T47D (cell line): ENCODE measurements around the gene CDKAL1.
A peak's percentile ranks its signal among the peaks of the same experiment; 100 is the strongest.

Experiments used
- DNase-seq, 2 experiments: peaks; one replicate each; pipeline versions ENCODE4 v3.0.0 to v3.0.0-alpha.2; 2011 to 2012; ENCODE audit warnings: low read depth in 1 of 2, low spot score in 1 of 2
- JUND ChIP-seq: IDR thresholded peaks from 2 replicates; pipeline ENCODE4 v1.6.1; 2012; ENCODE audit warnings: low read depth
- in situ Hi-C: cut with HindIII; loops from 2 replicates; pipeline ENCODE4 v1.10.0; 2016; ENCODE audit warnings: low sequenced_read_pairs, low pct_unique_long_range_greater_than_20kb

Gene CDKAL1

DNA sequence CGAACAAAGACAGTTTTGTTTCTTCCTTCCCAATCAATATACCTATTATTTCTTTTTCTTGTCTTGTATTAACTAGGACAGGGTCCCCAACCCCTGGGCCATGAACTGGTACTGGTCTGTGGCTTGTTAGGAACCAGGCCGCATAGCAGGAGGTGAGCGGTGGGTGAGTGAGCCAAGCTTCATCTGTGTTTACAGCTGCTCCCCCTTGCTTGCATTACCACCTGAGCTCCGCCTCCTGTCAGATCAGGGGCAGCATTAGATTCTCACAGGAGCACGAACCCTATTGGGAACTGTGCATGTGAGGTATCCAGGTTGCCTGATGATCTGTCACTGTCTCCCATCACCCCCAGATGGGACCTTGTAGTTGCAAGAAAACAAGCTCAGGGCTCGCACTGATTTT lies 151.9 kb downstream of the CDKAL1 start:
- DNase-seq = no peak
- in situ Hi-C loops = no loop called here
- no peak for TF ChIP-seq JUND

DNA sequence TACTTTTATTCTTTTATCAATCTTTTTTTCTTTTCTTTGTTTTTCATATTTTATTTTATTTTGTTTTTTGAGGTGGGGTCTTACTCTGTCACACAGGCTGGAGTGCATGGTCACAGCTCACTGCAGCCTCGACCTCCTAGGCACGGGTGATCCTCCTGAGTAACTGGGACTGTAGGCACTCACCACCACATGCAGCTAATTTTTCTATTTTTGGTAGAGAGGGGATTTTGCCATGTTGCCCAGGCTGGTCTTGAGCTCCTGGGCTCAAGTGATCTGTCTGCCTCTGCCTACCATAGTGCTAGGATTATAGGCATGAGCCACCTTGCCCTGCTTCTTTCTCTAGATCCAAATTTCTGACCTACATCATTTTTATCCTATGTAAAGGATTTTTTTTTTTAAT lies 153.2 kb downstream of the CDKAL1 start:
- no peak for DNase-seq
- in situ Hi-C loops = no loop called here
- TF ChIP-seq JUND = no peak

DNA sequence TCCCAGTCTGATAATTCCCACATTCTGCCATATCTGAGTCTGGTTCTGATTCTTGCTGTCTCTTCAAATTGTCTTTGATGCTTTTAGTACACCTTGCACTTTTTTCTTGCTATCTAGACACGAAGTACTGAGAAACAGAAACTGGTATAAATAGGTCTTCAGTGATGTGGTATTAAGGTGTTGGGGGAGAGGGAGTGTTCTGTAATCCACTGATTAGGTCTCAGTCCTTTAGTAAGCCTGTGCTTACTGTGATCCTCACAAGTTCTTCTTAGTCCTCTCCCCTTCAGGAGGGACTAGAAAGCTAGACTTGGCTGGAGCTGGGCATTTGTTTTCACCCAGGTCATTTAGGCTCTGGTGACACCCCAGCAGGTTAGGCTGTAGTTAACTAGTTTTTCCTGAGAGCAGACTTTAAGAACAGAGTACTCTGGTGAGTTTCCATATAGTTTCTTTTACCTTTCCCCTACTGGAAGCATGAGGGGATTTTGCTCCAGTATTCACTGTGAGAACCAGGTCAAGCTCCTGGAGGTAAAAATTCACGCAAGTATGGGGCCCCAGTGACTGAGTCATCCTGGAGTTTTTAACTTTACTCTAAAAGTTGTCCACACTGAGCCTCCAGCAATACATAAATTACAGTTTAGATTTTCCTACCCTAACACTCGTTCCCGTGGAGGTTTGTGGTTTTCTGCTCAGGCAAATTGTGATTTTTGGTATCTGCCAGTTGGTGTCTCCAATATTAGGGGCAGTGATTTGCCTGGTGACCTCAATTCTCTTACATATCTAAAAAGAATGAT lies 154.6 kb downstream of the CDKAL1 start:
- in situ Hi-C loops = no loop called here
- DNase-seq = no peak
- no peak for TF ChIP-seq JUND

DNA sequence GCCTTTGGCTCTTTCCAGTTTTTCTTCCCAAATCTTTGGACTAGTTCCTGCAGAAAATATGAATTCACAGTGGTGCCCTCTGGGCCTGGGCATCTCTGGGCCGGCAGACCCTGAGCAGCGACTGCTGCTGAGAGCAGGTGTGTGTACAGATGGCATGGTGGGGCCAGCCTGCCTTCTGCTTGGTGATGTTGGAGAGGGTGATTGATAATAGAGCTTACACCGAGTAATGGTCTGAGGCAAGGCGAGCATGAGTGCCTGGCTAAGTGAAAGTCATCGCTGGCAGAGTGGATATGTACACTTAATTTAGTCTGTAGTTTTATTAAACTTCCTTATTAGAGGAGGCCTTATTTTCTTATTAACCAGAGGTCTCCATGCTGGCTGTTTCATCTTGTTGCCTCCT lies 156.9 kb downstream of the CDKAL1 start:
- no peak for DNase-seq
- in situ Hi-C loops = no loop called here
- TF ChIP-seq JUND = no peak

DNA sequence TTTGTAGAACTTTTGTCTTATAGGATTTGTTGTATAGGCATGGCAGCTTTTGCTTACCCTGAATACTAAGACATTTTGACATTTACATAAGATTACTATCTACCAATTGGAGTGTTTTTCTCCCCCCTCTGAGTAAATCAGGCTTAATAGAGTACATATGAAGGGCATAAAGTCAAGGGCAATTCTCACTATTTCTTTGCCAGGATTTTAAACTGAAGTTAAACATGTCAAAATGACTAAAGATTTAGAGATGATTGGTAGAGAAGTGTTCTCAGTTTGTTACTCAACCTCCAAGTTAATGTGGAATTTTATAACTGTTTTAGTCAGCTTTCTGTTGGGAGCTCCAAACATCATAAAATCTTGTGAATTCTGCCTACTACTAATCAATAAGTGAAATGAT lies 157.8 kb downstream of the CDKAL1 start:
- peak in 1 of 2 experiments; percentile 12 for DNase-seq
- in situ Hi-C loops = no loop called here
- TF ChIP-seq JUND = no peak

DNA sequence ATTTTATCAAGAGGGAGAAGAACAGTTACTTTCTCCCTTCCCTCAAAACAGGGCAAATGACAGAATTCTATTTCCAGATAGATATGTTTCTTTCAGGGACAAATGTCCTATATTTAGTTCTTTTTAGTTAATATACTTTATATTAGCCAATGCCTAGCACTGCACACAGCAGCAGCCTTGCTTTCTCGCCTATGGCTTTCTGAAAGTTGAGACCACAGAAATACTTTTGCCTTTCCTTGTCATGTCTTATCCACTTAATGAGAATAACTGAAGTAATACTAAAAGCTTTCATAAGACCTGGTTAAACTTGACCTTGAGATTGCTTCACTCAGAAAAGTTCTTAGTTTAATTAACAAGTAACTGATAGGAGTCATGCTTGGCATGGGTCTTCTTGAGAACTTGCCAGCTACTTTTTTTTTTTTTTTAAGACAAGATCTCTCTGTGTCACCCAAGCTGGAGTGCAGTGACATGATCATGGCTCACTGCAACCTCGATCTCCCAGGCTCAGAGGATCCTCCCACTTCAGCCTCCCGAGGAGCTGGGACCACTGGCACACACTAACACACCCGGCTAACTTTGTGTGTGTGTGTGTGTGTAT lies 159.3 kb downstream of the CDKAL1 start:
- no peak for DNase-seq
- in situ Hi-C loops = no loop called here
- TF ChIP-seq JUND = no peak

DNA sequence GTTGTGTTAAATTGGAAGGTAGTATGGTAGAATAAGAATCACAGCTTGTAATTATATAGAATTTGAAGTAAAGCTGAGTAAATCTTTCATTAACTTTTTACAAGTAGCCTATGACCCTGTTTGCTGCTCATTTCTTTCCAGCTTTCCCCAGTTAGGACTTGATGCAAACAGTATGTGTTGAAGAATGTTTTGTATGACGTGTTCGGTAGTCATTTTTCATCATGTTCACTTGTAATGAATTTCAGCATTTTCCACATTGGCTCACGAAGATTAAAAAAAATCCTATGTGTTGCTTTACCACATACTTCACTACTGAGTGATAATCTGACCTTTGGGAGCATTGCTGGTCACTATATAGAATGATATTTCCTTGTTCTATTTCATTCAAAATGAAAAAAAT lies 162.4 kb downstream of the CDKAL1 start:
- DNase-seq = no peak
- no peak for TF ChIP-seq JUND

DNA sequence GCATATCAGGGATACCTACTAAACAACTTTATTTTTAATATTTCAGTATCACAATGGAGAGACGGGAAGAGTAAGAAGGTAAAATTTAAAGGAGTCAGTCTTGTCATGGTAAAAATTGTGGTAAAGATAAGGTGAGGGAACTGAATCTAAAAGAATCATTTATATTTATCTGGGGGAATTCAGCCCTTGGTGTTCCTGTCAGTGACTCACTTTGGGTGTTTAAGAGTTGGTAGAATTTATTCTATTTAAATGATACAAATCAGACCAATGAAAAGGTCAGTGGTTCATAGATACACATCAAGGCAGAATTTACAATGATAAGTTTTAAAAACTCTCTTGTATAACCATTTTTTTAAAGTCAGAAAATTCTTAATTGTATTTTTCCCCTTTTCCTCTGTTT lies 164.4 kb downstream of the CDKAL1 start:
- DNase-seq = no peak
- in situ Hi-C loops = no loop called here
- TF ChIP-seq JUND = no peak

More for the DNA sequence above, 162.4 kb downstream of the CDKAL1 start:
- in situ Hi-C loops = no loop called here

DNA sequence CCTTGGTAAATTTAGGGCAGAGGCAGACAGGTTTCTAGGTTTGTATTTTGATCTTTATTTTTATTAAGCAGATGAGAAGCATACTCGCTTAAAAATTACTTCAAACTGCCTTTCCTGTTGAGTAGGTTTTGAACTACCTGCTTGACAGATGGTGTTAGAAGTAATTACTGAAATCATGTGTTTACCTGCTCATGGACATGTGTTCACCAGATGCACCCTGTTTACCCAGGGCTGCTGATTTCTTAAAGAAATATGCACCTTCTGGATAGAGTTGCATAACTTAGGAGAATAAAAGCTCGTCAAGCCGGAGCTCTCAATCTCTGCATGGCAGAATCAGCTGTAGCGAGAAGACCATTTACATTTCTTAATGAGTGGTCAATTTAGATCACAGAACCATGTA lies 165.1 kb downstream of the CDKAL1 start:
- peak in 1 of 2 experiments; percentile 41 for DNase-seq
- TF ChIP-seq JUND = no peak
- in situ Hi-C loops = no loop called here

DNA sequence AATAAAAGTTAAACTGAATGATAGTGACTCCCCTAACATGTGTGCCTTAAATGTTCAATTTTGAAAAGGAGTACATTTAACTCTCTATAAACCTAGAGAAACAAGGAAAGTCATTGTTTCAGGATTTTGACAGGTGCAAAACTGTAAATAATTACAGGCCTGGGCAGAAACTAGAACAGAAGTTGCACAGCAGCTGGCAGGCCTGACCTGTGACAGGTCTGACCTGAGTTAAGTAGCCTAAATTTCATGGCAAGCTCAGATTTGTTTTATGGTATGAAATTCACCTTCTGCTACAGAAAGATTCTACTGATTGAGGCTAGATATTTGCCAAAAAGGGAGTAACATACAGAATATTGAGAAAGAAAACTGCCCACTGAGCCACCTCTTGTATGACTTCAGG lies 166.1 kb downstream of the CDKAL1 start:
- in situ Hi-C loops = no loop called here
- TF ChIP-seq JUND = no peak
- DNase-seq = no peak

DNA sequence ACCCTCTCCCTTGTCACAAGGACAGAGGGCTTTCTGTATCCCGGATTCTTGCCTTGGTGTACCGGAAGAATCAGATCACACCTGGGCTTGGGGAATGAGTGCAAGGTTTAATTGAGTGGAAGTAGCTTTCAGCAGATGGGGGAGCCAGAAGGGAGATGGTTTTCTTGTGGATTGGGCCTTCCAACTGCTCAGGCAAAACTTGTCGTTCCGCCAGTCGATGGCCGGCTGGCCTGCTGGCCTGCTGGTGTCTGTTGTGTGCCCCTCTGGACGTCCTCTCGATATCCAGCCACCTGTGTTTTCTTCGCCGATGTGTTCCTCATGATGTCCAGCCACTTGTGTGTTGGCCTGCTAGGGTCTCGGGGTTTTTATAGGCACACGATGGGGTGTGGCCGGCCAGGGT lies 168.1 kb downstream of the CDKAL1 start:
- in situ Hi-C loops = no loop called here
- no peak for DNase-seq
- no peak for TF ChIP-seq JUND

DNA sequence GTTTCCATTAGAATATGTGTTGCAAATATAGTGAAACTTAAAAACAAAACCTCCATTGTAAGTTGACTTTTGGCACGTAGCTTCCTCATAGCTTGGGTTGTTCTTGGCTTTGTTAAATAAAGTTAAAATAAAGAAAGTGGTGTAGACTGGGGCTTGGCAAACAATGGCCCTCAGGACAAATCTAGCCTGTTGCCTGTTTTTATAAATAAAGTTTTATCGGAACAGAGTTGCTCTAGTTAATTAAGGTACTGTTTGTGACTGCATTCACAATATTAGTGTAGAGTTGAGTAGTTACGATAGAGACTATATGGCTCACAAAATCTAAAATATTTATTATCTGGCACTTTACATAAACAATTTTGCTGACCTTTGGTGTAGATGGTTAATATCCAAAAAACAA lies 168.8 kb downstream of the CDKAL1 start:
- no peak for TF ChIP-seq JUND
- in situ Hi-C loops = no loop called here

DNA sequence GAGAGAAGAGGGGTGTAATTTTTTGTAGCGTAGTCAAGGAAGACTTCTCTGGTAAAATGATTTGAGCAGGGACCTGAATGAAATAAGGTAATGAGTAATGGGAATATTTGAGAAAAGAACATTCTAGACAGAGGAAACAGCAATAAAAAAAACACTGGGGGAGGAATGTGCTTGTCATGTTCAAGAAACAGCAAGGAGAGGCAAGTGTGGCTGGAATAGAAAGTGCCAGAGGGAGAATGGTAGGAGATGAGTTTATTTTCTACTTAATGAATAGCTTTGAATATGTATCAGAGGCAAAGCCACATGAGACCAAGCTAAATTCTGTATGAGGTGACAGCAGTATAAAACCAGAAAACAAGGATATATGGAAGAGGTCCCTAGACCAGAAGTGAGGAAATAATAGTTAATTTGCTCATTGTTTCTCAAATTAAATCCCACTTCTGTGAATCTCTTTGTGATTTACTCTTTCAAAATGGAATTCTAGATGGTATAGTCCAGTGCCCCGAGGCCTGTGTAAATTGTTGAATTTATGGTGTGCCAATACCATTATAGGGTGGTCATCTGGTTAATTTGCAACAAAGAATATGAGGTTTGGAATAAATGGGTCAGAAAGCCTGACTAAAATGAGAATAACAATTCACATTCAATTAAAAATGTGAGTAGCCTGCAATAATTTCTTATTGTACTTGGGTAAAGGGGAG lies 170.2 kb downstream of the CDKAL1 start:
- TF ChIP-seq JUND = no peak
- DNase-seq = no peak
- in situ Hi-C loops = no loop called here

More for the DNA sequence above, 168.8 kb downstream of the CDKAL1 start:
- DNase-seq = no peak
